Endodermal cell (in vitro differentiated cells): ENCODE results near the gene SLC27A6. TPM values are rescaled to one million over a fixed set of nuclear protein-coding genes. Genes with fewer than 3 reads are reported as not detected.

Source experiments
- DNase-seq: peaks from one replicate; pipeline ENCODE4 v3.0.0-alpha.2; 2017
- H3K27ac ChIP-seq: 2 replicates; pipeline ENCODE4 v1.5.1; 2013; ENCODE audit warnings: mild to moderate bottlenecking, low read depth, low read length, moderate library complexity
- H3K27me3 ChIP-seq: 2 replicates; pipeline ENCODE4 v1.6.1; 2013; ENCODE audit warnings: mild to moderate bottlenecking, low read length, moderate library complexity; ENCODE audit not compliant: insufficient read depth, control insufficient read depth, poor library complexity, severe bottlenecking
- H3K36me3 ChIP-seq: 2 replicates; pipeline ENCODE4 v1.7.0; 2013; ENCODE audit warnings: mild to moderate bottlenecking, low read length, moderate library complexity; ENCODE audit not compliant: control insufficient read depth, insufficient read depth
- H3K4me1 ChIP-seq: one replicate; pipeline ENCODE4 v1.7.0; 2013; ENCODE audit warnings: low read length; ENCODE audit not compliant: control insufficient read depth, insufficient read depth
- H3K4me3 ChIP-seq: 2 replicates; pipeline ENCODE4 v1.5.1; 2013; ENCODE audit warnings: mild to moderate bottlenecking, low read length, moderate library complexity
- H3K9ac ChIP-seq: 2 replicates; pipeline ENCODE4 v1.6.1; 2013; ENCODE audit warnings: mild to moderate bottlenecking, low read length, moderate library complexity; ENCODE audit not compliant: poor library complexity, severe bottlenecking; ENCODE audit errors: extremely low read depth
- H3K9me3 ChIP-seq: 2 replicates; pipeline ENCODE4 v1.6.1; 2013; ENCODE audit warnings: mild to moderate bottlenecking, low read length, moderate library complexity; ENCODE audit not compliant: control insufficient read depth
- H3K27ac Mint-ChIP-seq: 2 replicates; pipeline ENCODE4 v1.8.0; 2020; ENCODE audit warnings: mixed read lengths
- H3K27me3 Mint-ChIP-seq: 2 replicates; pipeline ENCODE4 v1.8.0; 2021; ENCODE audit warnings: mild to moderate bottlenecking, mixed read lengths; ENCODE audit not compliant: insufficient read depth
- H3K36me3 Mint-ChIP-seq: 2 replicates; pipeline ENCODE4 v1.8.0; 2020; ENCODE audit warnings: low read depth, mixed read lengths
- H3K4me1 Mint-ChIP-seq: 2 replicates; pipeline ENCODE4 v1.8.0; 2020; ENCODE audit warnings: mixed read lengths
- H3K4me3 Mint-ChIP-seq: 2 replicates; pipeline ENCODE4 v1.8.0; 2020; ENCODE audit warnings: mild to moderate bottlenecking, moderate library complexity, mixed read lengths
- H3K9me3 Mint-ChIP-seq: 2 replicates; pipeline ENCODE4 v1.8.0; 2020; ENCODE audit warnings: mild to moderate bottlenecking, mixed read lengths
- WGBS, 2 experiments: methylation state at CpG; one replicate each; pipeline versions ENCODE4 v1.1.5 to v1.1.7; 2013; ENCODE audit warnings: missing lambda C conversion rate in 2 of 2, mixed read lengths in 1 of 2; ENCODE audit not compliant: insufficient coverage in 1 of 2, insufficient read length in 1 of 2; 5-methylcytosine and 5-hydroxymethylcytosine counted together
- total RNA-seq, 2 donors: library from RNA; stranded (reverse); fragmentation: NEBNext Ultra II Directional in 1 of 2; extraction: Animal tissue kit (Norgen Biotek cat#: 25700) in 1 of 2; gene quantifications; 2 replicates in 1 of 2; 3 replicates in 1 of 2; pipeline ENCODE4 v1.2.1, GENCODE V29; 2021
- TF ChIP-seq, protein P1 (sequence below): fragments of 200-600 bp; sonication (generic); conservative IDR thresholded peaks from 2 replicates; pipeline ENCODE4 v1.5.0; 2021; ENCODE audit warnings: antibody characterized with exemption, mild to moderate bottlenecking

The SLC27A6 gene
- total RNA-seq, 2 donors from 2014 or later = 3.3 to 7.2 TPM

DNA sequence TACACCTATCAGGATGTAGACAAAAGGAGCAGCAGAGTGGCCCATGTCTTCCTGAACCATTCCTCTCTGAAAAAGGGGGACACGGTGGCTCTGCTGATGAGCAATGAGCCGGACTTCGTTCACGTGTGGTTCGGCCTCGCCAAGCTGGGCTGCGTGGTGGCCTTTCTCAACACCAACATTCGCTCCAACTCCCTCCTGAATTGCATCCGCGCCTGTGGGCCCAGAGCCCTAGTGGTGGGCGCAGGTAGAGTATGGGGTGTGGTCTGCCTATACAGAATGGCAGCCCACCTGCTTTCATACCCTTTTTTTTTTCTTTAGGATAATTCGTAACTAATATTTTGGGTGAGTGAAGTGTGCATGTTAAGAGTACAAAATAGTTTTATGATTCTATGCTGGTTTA is 1.1 kb downstream of the SLC27A6 start:
- Mint-ChIP-seq H3K9me3 (peaks cover 2% of the 10 kb centered on the region), H3K27ac (no peak overlapping the region), H3K4me3 (peak overlapping the region; percentile 72), H3K27me3 (peaks cover 67% of the 10 kb centered on the region), H3K36me3 (no peaks in the 10 kb centered on the region), H3K4me1 (peaks cover 3% of the 10 kb centered on the region)
- H3K27me3 ChIP-seq = peaks cover 29% of the 10 kb centered on the region
- H3K4me1 ChIP-seq = peaks cover 3% of the 10 kb centered on the region
- TF ChIP-seq, protein P1, sequence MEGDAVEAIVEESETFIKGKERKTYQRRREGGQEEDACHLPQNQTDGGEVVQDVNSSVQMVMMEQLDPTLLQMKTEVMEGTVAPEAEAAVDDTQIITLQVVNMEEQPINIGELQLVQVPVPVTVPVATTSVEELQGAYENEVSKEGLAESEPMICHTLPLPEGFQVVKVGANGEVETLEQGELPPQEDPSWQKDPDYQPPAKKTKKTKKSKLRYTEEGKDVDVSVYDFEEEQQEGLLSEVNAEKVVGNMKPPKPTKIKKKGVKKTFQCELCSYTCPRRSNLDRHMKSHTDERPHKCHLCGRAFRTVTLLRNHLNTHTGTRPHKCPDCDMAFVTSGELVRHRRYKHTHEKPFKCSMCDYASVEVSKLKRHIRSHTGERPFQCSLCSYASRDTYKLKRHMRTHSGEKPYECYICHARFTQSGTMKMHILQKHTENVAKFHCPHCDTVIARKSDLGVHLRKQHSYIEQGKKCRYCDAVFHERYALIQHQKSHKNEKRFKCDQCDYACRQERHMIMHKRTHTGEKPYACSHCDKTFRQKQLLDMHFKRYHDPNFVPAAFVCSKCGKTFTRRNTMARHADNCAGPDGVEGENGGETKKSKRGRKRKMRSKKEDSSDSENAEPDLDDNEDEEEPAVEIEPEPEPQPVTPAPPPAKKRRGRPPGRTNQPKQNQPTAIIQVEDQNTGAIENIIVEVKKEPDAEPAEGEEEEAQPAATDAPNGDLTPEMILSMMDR = peak; percentile 69
- H3K36me3 ChIP-seq = no peaks in the 10 kb centered on the region
- WGBS, 2 experiments = 95% methylated on average over 11 of the region's 12 CpGs; no CpG with 5 or more reads in 1 of the 2 experiments
- no peaks in the 10 kb centered on the region for H3K9me3 ChIP-seq
- peak; percentile 68 for DNase-seq
- no peak overlapping the region for H3K27ac ChIP-seq
- no peak overlapping the region for H3K9ac ChIP-seq
- H3K4me3 ChIP-seq = no peak overlapping the region

DNA sequence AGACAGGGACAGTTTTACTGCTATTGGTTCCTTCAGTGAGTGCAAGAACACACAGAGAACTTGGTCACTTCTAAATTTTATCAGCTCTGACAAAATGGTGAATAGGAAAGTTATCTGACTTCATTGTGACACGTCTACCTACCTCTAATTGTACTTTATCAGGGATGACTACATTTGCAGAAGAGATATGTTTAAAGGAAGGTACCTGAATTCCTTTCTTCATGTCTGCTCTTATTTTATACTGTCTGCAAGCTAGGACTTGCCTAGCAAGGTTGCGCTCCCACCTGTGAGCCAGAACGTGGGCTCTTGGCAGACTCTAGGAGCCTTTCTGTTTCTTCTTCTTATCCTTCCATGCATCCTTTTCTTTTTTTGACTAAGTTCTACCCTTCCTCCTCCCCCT is 1.6 kb downstream of the SLC27A6 start:
- Mint-ChIP-seq H3K4me3 (no peak overlapping the region), H3K27me3 (peaks cover 66% of the 10 kb centered on the region), H3K9me3 (peaks cover 4% of the 10 kb centered on the region), H3K27ac (no peak overlapping the region), H3K4me1 (peaks cover 3% of the 10 kb centered on the region), H3K36me3 (no peaks in the 10 kb centered on the region)
- Histone ChIP-seq H3K4me3 (no peak overlapping the region), H3K9me3 (no peaks in the 10 kb centered on the region), H3K27ac (no peak overlapping the region), H3K9ac (no peak overlapping the region), H3K36me3 (no peaks in the 10 kb centered on the region), H3K27me3 (peaks cover 29% of the 10 kb centered on the region), H3K4me1 (peaks cover 3% of the 10 kb centered on the region)
- WGBS, 2 experiments = 95 to 98% methylated on average over 3 of the region's 3 CpGs
- TF ChIP-seq, protein P1 = no peak
- DNase-seq = no peak

DNA sequence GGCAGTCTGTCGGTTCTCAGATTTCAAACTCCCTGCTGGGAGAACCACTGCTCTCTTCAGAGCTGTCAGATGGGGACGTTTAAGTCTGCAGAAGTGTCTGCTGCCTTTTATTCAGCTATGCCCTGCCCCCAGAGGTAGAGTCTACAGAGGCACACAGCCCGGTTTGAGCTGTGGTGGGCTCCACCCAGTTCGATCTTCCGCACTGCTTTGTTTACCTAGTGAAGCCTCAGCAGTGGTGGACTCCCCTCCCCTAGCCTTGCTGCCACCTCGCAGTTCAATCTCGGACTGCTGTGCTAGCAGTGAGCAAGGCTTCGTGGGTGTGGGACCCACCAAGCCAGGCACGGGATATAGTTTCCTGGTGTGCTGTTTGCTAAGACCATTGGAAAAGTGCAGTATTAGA is 8.0 kb downstream of the SLC27A6 start:
- Histone ChIP-seq H3K4me1 (no peaks in the 10 kb centered on the region), H3K4me3 (no peak overlapping the region), H3K27me3 (no peaks in the 10 kb centered on the region), H3K9ac (no peak overlapping the region), H3K27ac (no peak overlapping the region), H3K9me3 (no peaks in the 10 kb centered on the region), H3K36me3 (no peaks in the 10 kb centered on the region)
- DNase-seq = no peak
- TF ChIP-seq, protein P1 = no peak
- no peaks in the 10 kb centered on the region for H3K4me1 Mint-ChIP-seq
- 85 to 90% methylated on average over 9 of the region's 9 CpGs for WGBS, 2 experiments
- no peak overlapping the region for H3K4me3 Mint-ChIP-seq
- H3K36me3 Mint-ChIP-seq = no peaks in the 10 kb centered on the region
- peaks cover 20% of the 10 kb centered on the region for H3K27me3 Mint-ChIP-seq
- H3K9me3 Mint-ChIP-seq = peaks cover 12% of the 10 kb centered on the region
- no peak overlapping the region for H3K27ac Mint-ChIP-seq
